Heart left ventricle (tissue), 16 donors: ENCODE results near the gene DNAJC25. TPM values are rescaled to one million over a fixed set of nuclear protein-coding genes. Genes with fewer than 3 reads are reported as not detected.

Source experiments
- ATAC-seq, 4 donors: fragments of 200-7000 bp; cut with Tn5 transposase; one replicate each; pipeline ENCODE4 v1.9.1; 2020 to 2022; ENCODE audit warnings: moderate library complexity in 4 of 4, mild to moderate bottlenecking in 3 of 4, moderate number of reproducible peaks in 1 of 4
- DNase-seq, 5 donors: peaks; one replicate each; pipeline ENCODE4 v3.0.0-alpha.2; 2020
- H3K27ac ChIP-seq, 12 donors: fragments of 200-600 bp; sonication (generic) in 4 of 12; one replicate each; pipeline versions ENCODE4 v1.5.0 to v1.8.0; 2016 to 2022; ENCODE audit warnings: mild to moderate bottlenecking in 2 of 12
- H3K27me3 ChIP-seq, 9 donors: fragments of 200-600 bp; sonication (generic) in 2 of 9; one replicate each; pipeline versions ENCODE4 v1.5.1 to v1.8.0; 2016 to 2022; ENCODE audit warnings: mild to moderate bottlenecking in 3 of 9
- H3K36me3 ChIP-seq, 9 donors: fragments of 200-600 bp; sonication (generic) in 2 of 9; one replicate each; pipeline versions ENCODE4 v1.5.0 to v1.8.0; 2018 to 2022; ENCODE audit warnings: mild to moderate bottlenecking in 2 of 9
- H3K4me1 ChIP-seq, 12 donors: fragments of 200-600 bp; sonication (generic) in 4 of 12; one replicate each; pipeline versions ENCODE4 v1.5.0 to v1.8.0; 2016 to 2022; ENCODE audit warnings: mild to moderate bottlenecking in 3 of 12
- H3K4me3 ChIP-seq, 12 donors: fragments of 200-600 bp; sonication (generic) in 4 of 12; one replicate each; pipeline versions ENCODE4 v1.5.0 to v1.8.0; 2017 to 2022; ENCODE audit warnings: mild to moderate bottlenecking in 9 of 12, moderate library complexity in 4 of 12
- H3K9me3 ChIP-seq, 12 donors: fragments of 200-600 bp; sonication (generic) in 4 of 12; one replicate each; pipeline versions ENCODE4 v1.5.0 to v1.8.0; 2016 to 2022; ENCODE audit warnings: mild to moderate bottlenecking in 1 of 12
- POLR2A ChIP-seq, 2 donors: fragments of 450-650 bp; IDR thresholded peaks; one replicate each; pipeline ENCODE4 v1.6.1; 2017; ENCODE audit warnings: antibody characterized with exemption in 2 of 2, mild to moderate bottlenecking in 2 of 2, moderate library complexity in 2 of 2
- WGBS, 4 donors: extraction: QIAGEN DNeasy Blood & Tissue Kit in 2 of 4; methylation state at CpG; one replicate each; pipeline versions ENCODE4 v1.1.5 to v1.1.7; 2013 to 2018; 5-methylcytosine and 5-hydroxymethylcytosine counted together
- intact Hi-C, 10 donors: fragments of 100-400 bp; cut with DNase I; formaldehyde crosslinking; loops; one replicate each; pipeline versions ENCODE4 v1.11.1 to v1.14.2; 2022
- polyA plus RNA-seq, 2 donors: library from polyadenylated mRNA; stranded (reverse); fragments of 200-250 nt; gene quantifications; one replicate each; pipeline ENCODE4 v1.2.3, GENCODE V29; 2013
- total RNA-seq, 9 donors: library from RNA; depleted of rRNA in 2 of 9; stranded (reverse); fragments of >200 nt in 2 of 9; fragmentation: NEBNext Ultra II Directional in 3 of 9; extraction: Animal tissue kit (Norgen Biotek cat#: 25700) in 3 of 9; gene quantifications; one replicate each; pipeline versions ENCODE4 v1.1.0 to v1.2.4, GENCODE V29; 2016 to 2023
- TF ChIP-seq, protein P1 (sequence below), 12 donors: fragments of 200-600 bp; sonication (generic) in 4 of 12; IDR thresholded peaks; one replicate each; pipeline versions ENCODE4 v1.5.0 to v1.8.0; 2018 to 2022; ENCODE audit warnings: antibody characterized with exemption in 12 of 12, mild to moderate bottlenecking in 5 of 12
- donor health status: ischemic (EF 13 %, LVEDD 7.1; RV severe dilation, severe dysfunction).
- donor health status: healthy with polysubstance abuse.
- donor health status: DM: no; HTN: yes; CAD: no.
- donor health status: DM: no; HTN: no; CAD: no.
- donor health status: ischemic (EF 25% LVEDD 6.9; RV normal size, moderate dysfunction).
- donor health status: ischemic (EF 25% LVEDD 5.7; RV mildly dilated, moderate dysfunction).
- donor health status: healthy.
- donor health status: DM: yes; HTN: yes; CAD: no.
- donor health status: ischemic (EF 35%, LVEDD 5.7; RV mildly dilated, moderate dysfunction).
- donor health status: nonischemic (EF 11% LVEDD 7.7; RV severe dilation, severe dysfunction).
- donor health status: DM: yes; HTN: yes; CAD: no.
- donor health status: PGD.
- donor health status: ischemic (EF 29% LVEDD 5.4; RV normal size, mild dysfunction).
- donor health status: nonischemic (EF 23%, LVEDD 6.1; RV moderate dilation, normal function).

Gene DNAJC25
- total and polyA plus RNA-seq, 11 donors: 3.8 to 8.2 (median 5.0) TPM

GRCh38 chr9:111661150-111661801 is 30.1 kb downstream of the DNAJC25 start, which contains the start of gene GNG10:
Gene GNG10 (plus strand): TSS chr9:111661605. CDS start chr9:111661635, 30 bp downstream.
- Histone ChIP-seq H3K4me3 (peak within 1 kb of the TSS; percentile 61 to 97 (median 78)), H3K27me3 (no peaks in the 10 kb centered on the region), H3K27ac (peak within 1 kb of the TSS; percentile 40 to 89 (median 74)), H3K4me1 (peaks cover 0 to 25% (median 14%) of the 10 kb centered on the region in 12 donors), H3K9me3 (no peaks in the 10 kb centered on the region), H3K36me3 (peaks cover 0 to 14% (median 0%) of the 10 kb centered on the region in 9 donors)
- peak in 1 of 2 donors; percentile 31 for TF ChIP-seq POLR2A (IDR thresholded peaks at IDR 0.05)
- TF ChIP-seq, protein P1, sequence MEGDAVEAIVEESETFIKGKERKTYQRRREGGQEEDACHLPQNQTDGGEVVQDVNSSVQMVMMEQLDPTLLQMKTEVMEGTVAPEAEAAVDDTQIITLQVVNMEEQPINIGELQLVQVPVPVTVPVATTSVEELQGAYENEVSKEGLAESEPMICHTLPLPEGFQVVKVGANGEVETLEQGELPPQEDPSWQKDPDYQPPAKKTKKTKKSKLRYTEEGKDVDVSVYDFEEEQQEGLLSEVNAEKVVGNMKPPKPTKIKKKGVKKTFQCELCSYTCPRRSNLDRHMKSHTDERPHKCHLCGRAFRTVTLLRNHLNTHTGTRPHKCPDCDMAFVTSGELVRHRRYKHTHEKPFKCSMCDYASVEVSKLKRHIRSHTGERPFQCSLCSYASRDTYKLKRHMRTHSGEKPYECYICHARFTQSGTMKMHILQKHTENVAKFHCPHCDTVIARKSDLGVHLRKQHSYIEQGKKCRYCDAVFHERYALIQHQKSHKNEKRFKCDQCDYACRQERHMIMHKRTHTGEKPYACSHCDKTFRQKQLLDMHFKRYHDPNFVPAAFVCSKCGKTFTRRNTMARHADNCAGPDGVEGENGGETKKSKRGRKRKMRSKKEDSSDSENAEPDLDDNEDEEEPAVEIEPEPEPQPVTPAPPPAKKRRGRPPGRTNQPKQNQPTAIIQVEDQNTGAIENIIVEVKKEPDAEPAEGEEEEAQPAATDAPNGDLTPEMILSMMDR (IDR thresholded peaks at IDR 0.05): no peak
- intact Hi-C loops: no loop called here
- 0 to 2% (median 1%) methylated on average over 9 to 61 of the region's 61 CpGs for WGBS, 4 donors
- ATAC-seq (peak; percentile 88 to 97 (median 92)), DNase-seq (peak; percentile 58 to 87 (median 66))

DNA sequence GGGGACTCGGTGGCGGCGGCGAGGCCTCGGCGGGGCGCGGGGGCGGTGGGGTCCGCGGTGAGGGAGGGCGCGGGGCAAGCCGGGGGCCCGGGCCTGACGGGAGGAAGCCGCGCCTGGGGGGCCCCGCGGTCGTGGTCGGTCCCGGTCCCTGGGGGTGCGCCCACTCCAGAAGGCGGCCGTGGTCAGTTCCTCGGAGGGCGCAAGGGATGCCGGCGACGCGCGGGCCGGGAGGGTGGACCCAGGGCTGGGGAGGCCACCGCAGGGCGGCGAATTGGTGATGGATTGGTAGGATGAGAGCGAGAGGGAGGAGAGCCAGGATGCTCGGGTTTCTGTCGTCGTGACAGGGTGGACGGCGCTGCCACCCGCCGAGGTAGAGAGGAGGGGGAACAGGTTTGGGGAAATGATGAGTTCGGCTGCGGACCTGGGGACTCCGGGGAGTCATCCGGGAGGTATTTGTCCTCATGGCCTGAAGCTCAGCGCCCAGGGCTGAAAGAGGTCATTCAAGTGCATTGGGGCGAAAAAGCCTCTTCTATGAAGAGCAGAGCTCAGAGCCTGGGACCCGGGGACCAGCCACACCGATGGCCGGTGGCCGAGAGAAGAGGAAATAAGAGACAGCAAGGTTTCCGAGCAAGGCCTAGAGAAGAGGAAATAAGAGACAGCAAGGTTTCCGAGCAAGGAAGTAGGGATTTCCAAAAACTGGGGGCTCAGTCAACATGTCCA is 30.8 kb downstream of the DNAJC25 start:
- WGBS, 4 donors: 1% methylated on average over 33 to 57 of the region's 57 CpGs
- TF ChIP-seq, protein P1 (IDR thresholded peaks at IDR 0.05): no peak
- no peak for TF ChIP-seq POLR2A (IDR thresholded peaks at IDR 0.05)
- peak; percentile 42 to 71 (median 46) for DNase-seq

DNA sequence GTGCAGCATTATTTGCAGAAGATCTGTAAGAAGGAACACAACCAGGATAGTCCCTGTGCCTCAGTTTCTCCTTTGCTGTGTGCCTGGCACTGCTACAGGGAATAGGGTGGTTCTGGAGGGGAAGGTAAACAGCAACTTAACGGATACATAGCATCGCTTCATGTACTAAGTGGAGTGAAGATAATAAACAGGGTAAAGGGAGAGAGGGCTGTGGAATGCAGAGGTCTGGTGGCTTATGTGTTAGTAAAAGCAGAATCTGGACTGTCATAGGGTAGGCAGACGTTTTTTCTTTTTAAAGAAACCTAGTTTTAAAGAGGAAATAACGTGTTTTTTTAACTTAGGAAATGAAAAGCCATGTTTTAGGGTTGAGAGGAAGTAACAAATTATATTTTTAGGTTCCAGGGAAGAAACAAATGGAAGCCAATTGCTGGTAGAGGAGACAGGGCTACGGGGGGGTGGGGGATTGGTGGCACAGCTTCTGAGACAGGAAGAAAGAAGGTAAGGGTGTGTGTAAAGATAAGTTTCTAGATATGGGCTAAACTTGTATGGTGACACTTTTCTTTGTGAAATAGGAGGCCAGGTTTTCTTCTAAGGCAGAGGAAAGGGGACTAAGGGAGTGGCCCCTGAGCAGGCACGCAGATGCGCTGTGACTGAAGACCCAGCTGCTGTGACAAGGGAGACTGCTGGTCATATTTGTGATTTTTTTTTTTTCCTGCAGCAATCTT is 31.6 kb downstream of the DNAJC25 start:
- DNase-seq (no peak), ATAC-seq (peak in 1 of 4 donors; percentile 23)
- TF ChIP-seq, protein P1 (IDR thresholded peaks at IDR 0.05): no peak
- no peak for TF ChIP-seq POLR2A (IDR thresholded peaks at IDR 0.05)
- intact Hi-C loops: no loop called here
- WGBS, 4 donors: 24 to 32% (median 29%) methylated on average over 7 of the region's 7 CpGs
- no peaks in the 10 kb centered on the region for H3K9me3 ChIP-seq
- peak overlapping the region in 11 of 12 donors; percentile 40 to 89 (median 74) for H3K27ac ChIP-seq
- H3K4me3 ChIP-seq: peak overlapping the region in 10 of 12 donors; percentile 70 to 97 (median 78)
- H3K36me3 ChIP-seq: peaks cover 0 to 29% (median 12%) of the 10 kb centered on the region in 9 donors
- peaks cover 0 to 25% (median 14%) of the 10 kb centered on the region in 12 donors for H3K4me1 ChIP-seq
- H3K27me3 ChIP-seq: no peaks in the 10 kb centered on the region

More for the DNA sequence above, 30.8 kb downstream of the DNAJC25 start:
- intact Hi-C loops: no loop called here
- Histone ChIP-seq H3K4me1 (peaks cover 0 to 25% (median 14%) of the 10 kb centered on the region in 12 donors), H3K9me3 (no peaks in the 10 kb centered on the region), H3K36me3 (peaks cover 0 to 21% (median 4%) of the 10 kb centered on the region in 9 donors), H3K27ac (peak overlapping the region; percentile 40 to 89 (median 74)), H3K27me3 (no peaks in the 10 kb centered on the region), H3K4me3 (peak overlapping the region; percentile 61 to 97 (median 78))
- peak; percentile 60 to 81 (median 76) for ATAC-seq
